ENCODE measurements around the gene RNF114. TPM values are rescaled to one million over a fixed set of nuclear protein-coding genes. Genes with fewer than 3 reads are reported as not detected.

The RNF114 gene, protein sequence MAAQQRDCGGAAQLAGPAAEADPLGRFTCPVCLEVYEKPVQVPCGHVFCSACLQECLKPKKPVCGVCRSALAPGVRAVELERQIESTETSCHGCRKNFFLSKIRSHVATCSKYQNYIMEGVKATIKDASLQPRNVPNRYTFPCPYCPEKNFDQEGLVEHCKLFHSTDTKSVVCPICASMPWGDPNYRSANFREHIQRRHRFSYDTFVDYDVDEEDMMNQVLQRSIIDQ
- 60.7 to 82.0 TPM (median 73.7 TPM) in 5 replicates for total RNA-seq (2022; extraction: Qiagen RNA extraction; ENCODE audit: low read depth)

GRCh38 chr20:49936153-49937026 lies at the start of gene RNF114:
TSS of gene RNF114 (plus strand) at chr20:49936397. CDS start at chr20:49936413, 16 bp downstream.

DNA sequence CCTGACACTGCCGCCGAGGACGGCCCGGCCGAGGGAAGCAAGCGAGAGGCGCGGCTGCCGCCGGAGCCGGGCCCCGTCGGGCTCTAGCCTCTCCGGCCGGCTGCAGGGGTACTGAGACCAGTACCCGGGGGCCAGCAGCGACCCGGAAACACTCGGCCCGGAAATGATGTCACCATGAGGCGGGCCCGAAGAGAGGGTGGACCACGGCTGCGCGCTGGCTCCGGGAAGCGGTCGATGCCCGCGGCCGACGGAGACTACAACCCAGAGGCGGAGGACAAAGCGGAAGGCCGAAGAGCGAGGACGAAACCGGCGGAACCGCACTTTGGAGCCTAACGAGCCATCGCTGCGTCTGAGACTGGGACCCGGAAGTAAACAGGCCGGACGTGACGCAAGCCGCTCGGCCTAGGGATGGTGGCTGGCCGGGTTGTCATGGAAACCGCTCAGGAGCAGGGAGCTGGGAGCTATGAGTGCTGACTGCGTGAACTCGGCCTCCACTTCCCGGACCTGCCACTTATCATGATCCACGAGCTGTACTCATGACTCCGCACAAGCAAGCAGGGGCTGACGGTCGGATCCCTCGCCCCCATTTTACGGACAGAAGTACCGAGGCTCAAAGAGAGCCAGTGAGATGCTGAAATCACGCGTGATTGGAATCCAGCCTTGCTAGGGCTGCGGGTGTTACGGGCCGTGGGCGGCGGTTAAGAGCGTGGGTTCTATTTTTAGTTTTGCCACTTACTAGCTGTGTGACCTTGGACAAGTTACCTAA lies 20.6 kb upstream of the RNF114 start, which contains the start of gene SPATA2:
SPATA2 (minus strand) TSS at position 150 of the 766 bp plus-strand sequence. CDS start 7,039 bp downstream, outside the sequence.

GRCh38 chr20:49982346-49983122 lies 46.3 kb downstream of the RNF114 start, which contains the start of gene SNAI1:
TSS of gene SNAI1 (plus strand) at chr20:49982980. CDS start at chr20:49983060, 80 bp downstream.

Other genes with a start within 250 kb of the RNF114 start
- 43.6 to 64.7 TPM (median 62.5 TPM) in 5 replicates for gene B4GALT5, start 222.5 kb upstream of the RNF114 start, total RNA-seq (2022; extraction: Qiagen RNA extraction; ENCODE audit: low read depth)
- gene SLC9A8, start 123.6 kb upstream of the RNF114 start, total RNA-seq (2022; extraction: Qiagen RNA extraction; ENCODE audit: low read depth) = 6.8 to 9.5 TPM (median 8.4 TPM) in 5 replicates
- gene SPATA2, start 20.9 kb upstream of the RNF114 start, total RNA-seq (2022; extraction: Qiagen RNA extraction; ENCODE audit: low read depth) = 6.8 to 9.1 TPM (median 8.4 TPM) in 5 replicates
- 11.0 to 18.7 TPM (median 15.1 TPM) in 5 replicates for gene SNAI1, start 46.6 kb downstream of the RNF114 start, total RNA-seq (2022; extraction: Qiagen RNA extraction; ENCODE audit: low read depth)
- 110 to 155 TPM (median 119 TPM) in 5 replicates for gene UBE2V1, start 176.8 kb downstream of the RNF114 start, total RNA-seq (2022; extraction: Qiagen RNA extraction; ENCODE audit: low read depth)
- gene PEDS1, start 217.3 kb downstream of the RNF114 start, total RNA-seq (2022; extraction: Qiagen RNA extraction; ENCODE audit: low read depth) = 39.9 to 56.1 TPM (median 52.1 TPM) in 5 replicates

All from A549 treated with RU486 at 1 μM for 4 hours (cell line).